Neural crest cell (in vitro differentiated cells): ENCODE results near the gene ELANE. TPM values are rescaled to one million over a fixed set of nuclear protein-coding genes. Genes with fewer than 3 reads are reported as not detected.

ENCODE experiments used
- DNase-seq: peaks from one replicate; pipeline ENCODE4 v3.0.0; 2021; ENCODE audit warnings: low read depth, mixed read lengths, low spot score
- H3K27ac Mint-ChIP-seq: one replicate; pipeline ENCODE4 v1.8.0; 2021; ENCODE audit warnings: mild to moderate bottlenecking, mixed read lengths; ENCODE audit not compliant: unreplicated experiment
- H3K27me3 Mint-ChIP-seq: 2 replicates; pipeline ENCODE4 v1.8.0; 2021; ENCODE audit warnings: low read depth, mild to moderate bottlenecking, mixed read lengths
- H3K36me3 Mint-ChIP-seq: 2 replicates; pipeline ENCODE4 v1.8.0; 2021; ENCODE audit warnings: low read depth, mild to moderate bottlenecking, mixed read lengths
- H3K4me1 Mint-ChIP-seq: 2 replicates; pipeline ENCODE4 v1.8.0; 2021; ENCODE audit warnings: mixed read lengths
- H3K4me3 Mint-ChIP-seq: one replicate; pipeline ENCODE4 v1.8.0; 2021; ENCODE audit warnings: mild to moderate bottlenecking, mixed read lengths
- H3K9me3 Mint-ChIP-seq: 2 replicates; pipeline ENCODE4 v1.8.0; 2021; ENCODE audit warnings: mixed read lengths
- CTCF ChIP-seq: fragments of 200-600 bp; sonication (generic); conservative IDR thresholded peaks from 2 replicates; pipeline ENCODE4 v1.5.0; 2021; ENCODE audit warnings: antibody characterized with exemption, mild to moderate bottlenecking
- long read RNA-seq: library from polyadenylated mRNA; unstranded; transcript quantifications from one replicate; pipeline ENCODE4 v2.0.0, GENCODE V29; 2020
- total RNA-seq: library from RNA; stranded (reverse); gene quantifications from 2 replicates; pipeline ENCODE4 v1.2.1, GENCODE V29; 2021

The ELANE gene
- not detected in 2 replicates for total RNA-seq
- long read RNA-seq, result 0 reads

- DNase-seq, result no peak
- Mint-ChIP-seq H3K9me3 (no peaks in the 10 kb centered on the region), H3K4me1 (no peaks in the 10 kb centered on the region), H3K36me3 (no peaks in the 10 kb centered on the region), H3K27ac (no peak within 1 kb of the TSS), H3K27me3 (peaks cover 26% of the 10 kb centered on the region), H3K4me3 (no peak within 1 kb of the TSS)
- TF ChIP-seq CTCF, result no peak
Observed at GRCh38 chr19:852136-853013, at the start of gene ELANE. TSS of gene ELANE (plus strand) at chr19:852303. CDS start at chr19:852329, 26 bp downstream.

GRCh38 chr19:802498-803098, 49.5 kb upstream of the ELANE start:
- H3K4me3 Mint-ChIP-seq, result peak overlapping the region; percentile 77
- H3K9me3 Mint-ChIP-seq, result no peaks in the 10 kb centered on the region
- peaks cover 20% of the 10 kb centered on the region for H3K27me3 Mint-ChIP-seq
- no peak for TF ChIP-seq CTCF
- peaks cover 24% of the 10 kb centered on the region for H3K36me3 Mint-ChIP-seq
- no peak for DNase-seq
- peak overlapping the region; percentile 79 for H3K27ac Mint-ChIP-seq
- H3K4me1 Mint-ChIP-seq, result peaks cover 36% of the 10 kb centered on the region

- H3K36me3 Mint-ChIP-seq, result peaks cover 28% of the 10 kb centered on the region
- no peak for TF ChIP-seq CTCF
- H3K9me3 Mint-ChIP-seq, result no peaks in the 10 kb centered on the region
- peaks cover 39% of the 10 kb centered on the region for H3K4me1 Mint-ChIP-seq
- peaks cover 22% of the 10 kb centered on the region for H3K27me3 Mint-ChIP-seq
- no peak overlapping the region for H3K27ac Mint-ChIP-seq
- H3K4me3 Mint-ChIP-seq, result peak overlapping the region; percentile 59
- DNase-seq, result no peak
Observed at GRCh38 chr19:803099-803561, 49.0 kb upstream of the ELANE start.

GRCh38 chr19:803686-804418, 48.3 kb upstream of the ELANE start:
- Mint-ChIP-seq H3K27ac (no peak overlapping the region), H3K9me3 (no peaks in the 10 kb centered on the region), H3K27me3 (peaks cover 20% of the 10 kb centered on the region), H3K4me3 (peak overlapping the region; percentile 59), H3K36me3 (peaks cover 28% of the 10 kb centered on the region), H3K4me1 (peaks cover 38% of the 10 kb centered on the region)
- DNase-seq, result no peak
- TF ChIP-seq CTCF, result no peak

GRCh38 chr19:804419-805165, 47.5 kb upstream of the ELANE start:
- H3K4me1 Mint-ChIP-seq, result peaks cover 31% of the 10 kb centered on the region
- no peak overlapping the region for H3K27ac Mint-ChIP-seq
- H3K4me3 Mint-ChIP-seq, result no peak overlapping the region
- peaks cover 25% of the 10 kb centered on the region for H3K36me3 Mint-ChIP-seq
- peaks cover 13% of the 10 kb centered on the region for H3K27me3 Mint-ChIP-seq
- TF ChIP-seq CTCF, result no peak
- no peak for DNase-seq
- H3K9me3 Mint-ChIP-seq, result no peaks in the 10 kb centered on the region
